Liver (tissue), 3 donors: ENCODE results near the gene OPN1SW.

Source experiments
- GABPA ChIP-seq, 2 donors: IDR thresholded peaks in 1 of 2; conservative IDR thresholded peaks in 1 of 2; 2 replicates each; pipeline ENCODE4 v1.6.1; 2016; ENCODE audit warnings: antibody characterized with exemption in 2 of 2, mild to moderate bottlenecking in 1 of 2, moderate library complexity in 1 of 2
- RXRA ChIP-seq, 2 donors: IDR thresholded peaks; 2 replicates each; pipeline ENCODE4 v1.6.1; 2017 to 2018; ENCODE audit warnings: antibody characterized with exemption in 2 of 2, mild to moderate bottlenecking in 1 of 2
- YY1 ChIP-seq: IDR thresholded peaks from 2 replicates; pipeline ENCODE4 v1.6.1; 2016; ENCODE audit warnings: antibody characterized with exemption, mild to moderate bottlenecking
- TF ChIP-seq, protein P1 (sequence below): fragments of 150-350 bp; IDR thresholded peaks from 2 replicates; pipeline ENCODE4 v1.5.1; 2017; ENCODE audit warnings: improper control_type of control experiment, low read depth, low read length; ENCODE audit not compliant: missing input control
- TF ChIP-seq, protein P2 (sequence below): IDR thresholded peaks from 2 replicates; pipeline ENCODE4 v1.6.1; 2016; ENCODE audit warnings: antibody characterized with exemption, mild to moderate bottlenecking
- TF ChIP-seq, protein P3 (sequence below): IDR thresholded peaks from 2 replicates; pipeline ENCODE4 v1.6.1; 2016; ENCODE audit warnings: antibody characterized with exemption
- donor health status: healthy.
- donor health status: healthy.

DNA sequence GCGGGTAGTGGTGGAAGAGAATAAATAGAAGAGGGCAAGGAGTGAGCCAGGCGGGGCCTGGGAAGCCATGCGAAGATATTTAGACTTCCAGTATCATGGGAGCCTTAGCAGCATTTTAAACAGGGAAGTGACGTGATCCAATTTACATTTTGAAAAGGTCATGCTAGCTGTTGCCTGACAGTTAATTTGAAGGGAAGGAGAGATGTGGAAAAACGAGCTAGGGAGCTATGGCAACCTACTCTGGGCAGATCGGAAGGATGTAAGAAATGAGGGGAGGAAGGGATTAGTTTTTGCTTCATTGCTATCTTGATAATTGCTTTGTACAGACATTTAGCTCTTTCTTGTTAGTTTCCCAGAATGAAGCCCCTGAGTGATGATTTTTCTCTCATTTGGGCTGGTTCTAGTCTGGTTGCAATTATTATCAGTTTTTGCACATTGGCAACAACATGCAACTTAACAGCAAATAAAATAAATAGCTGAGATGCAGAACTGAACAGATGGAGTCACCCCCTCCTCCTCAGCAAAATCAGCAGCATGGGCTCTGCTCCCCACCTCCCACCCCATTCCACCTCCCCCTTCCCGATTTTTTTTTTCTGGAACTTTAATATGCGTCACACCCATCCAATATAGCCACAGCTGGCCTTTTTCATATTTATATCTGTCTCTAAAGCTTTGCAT lies 49.4 kb downstream of the OPN1SW start:
- TF ChIP-seq, protein P1, sequence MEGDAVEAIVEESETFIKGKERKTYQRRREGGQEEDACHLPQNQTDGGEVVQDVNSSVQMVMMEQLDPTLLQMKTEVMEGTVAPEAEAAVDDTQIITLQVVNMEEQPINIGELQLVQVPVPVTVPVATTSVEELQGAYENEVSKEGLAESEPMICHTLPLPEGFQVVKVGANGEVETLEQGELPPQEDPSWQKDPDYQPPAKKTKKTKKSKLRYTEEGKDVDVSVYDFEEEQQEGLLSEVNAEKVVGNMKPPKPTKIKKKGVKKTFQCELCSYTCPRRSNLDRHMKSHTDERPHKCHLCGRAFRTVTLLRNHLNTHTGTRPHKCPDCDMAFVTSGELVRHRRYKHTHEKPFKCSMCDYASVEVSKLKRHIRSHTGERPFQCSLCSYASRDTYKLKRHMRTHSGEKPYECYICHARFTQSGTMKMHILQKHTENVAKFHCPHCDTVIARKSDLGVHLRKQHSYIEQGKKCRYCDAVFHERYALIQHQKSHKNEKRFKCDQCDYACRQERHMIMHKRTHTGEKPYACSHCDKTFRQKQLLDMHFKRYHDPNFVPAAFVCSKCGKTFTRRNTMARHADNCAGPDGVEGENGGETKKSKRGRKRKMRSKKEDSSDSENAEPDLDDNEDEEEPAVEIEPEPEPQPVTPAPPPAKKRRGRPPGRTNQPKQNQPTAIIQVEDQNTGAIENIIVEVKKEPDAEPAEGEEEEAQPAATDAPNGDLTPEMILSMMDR = no peak
- TF ChIP-seq, protein P2, sequence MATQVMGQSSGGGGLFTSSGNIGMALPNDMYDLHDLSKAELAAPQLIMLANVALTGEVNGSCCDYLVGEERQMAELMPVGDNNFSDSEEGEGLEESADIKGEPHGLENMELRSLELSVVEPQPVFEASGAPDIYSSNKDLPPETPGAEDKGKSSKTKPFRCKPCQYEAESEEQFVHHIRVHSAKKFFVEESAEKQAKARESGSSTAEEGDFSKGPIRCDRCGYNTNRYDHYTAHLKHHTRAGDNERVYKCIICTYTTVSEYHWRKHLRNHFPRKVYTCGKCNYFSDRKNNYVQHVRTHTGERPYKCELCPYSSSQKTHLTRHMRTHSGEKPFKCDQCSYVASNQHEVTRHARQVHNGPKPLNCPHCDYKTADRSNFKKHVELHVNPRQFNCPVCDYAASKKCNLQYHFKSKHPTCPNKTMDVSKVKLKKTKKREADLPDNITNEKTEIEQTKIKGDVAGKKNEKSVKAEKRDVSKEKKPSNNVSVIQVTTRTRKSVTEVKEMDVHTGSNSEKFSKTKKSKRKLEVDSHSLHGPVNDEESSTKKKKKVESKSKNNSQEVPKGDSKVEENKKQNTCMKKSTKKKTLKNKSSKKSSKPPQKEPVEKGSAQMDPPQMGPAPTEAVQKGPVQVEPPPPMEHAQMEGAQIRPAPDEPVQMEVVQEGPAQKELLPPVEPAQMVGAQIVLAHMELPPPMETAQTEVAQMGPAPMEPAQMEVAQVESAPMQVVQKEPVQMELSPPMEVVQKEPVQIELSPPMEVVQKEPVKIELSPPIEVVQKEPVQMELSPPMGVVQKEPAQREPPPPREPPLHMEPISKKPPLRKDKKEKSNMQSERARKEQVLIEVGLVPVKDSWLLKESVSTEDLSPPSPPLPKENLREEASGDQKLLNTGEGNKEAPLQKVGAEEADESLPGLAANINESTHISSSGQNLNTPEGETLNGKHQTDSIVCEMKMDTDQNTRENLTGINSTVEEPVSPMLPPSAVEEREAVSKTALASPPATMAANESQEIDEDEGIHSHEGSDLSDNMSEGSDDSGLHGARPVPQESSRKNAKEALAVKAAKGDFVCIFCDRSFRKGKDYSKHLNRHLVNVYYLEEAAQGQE = no peak
- TF ChIP-seq RXRA (IDR thresholded peaks at IDR 0.05) = no peak
- TF ChIP-seq YY1 = no peak
- TF ChIP-seq, protein P3, sequence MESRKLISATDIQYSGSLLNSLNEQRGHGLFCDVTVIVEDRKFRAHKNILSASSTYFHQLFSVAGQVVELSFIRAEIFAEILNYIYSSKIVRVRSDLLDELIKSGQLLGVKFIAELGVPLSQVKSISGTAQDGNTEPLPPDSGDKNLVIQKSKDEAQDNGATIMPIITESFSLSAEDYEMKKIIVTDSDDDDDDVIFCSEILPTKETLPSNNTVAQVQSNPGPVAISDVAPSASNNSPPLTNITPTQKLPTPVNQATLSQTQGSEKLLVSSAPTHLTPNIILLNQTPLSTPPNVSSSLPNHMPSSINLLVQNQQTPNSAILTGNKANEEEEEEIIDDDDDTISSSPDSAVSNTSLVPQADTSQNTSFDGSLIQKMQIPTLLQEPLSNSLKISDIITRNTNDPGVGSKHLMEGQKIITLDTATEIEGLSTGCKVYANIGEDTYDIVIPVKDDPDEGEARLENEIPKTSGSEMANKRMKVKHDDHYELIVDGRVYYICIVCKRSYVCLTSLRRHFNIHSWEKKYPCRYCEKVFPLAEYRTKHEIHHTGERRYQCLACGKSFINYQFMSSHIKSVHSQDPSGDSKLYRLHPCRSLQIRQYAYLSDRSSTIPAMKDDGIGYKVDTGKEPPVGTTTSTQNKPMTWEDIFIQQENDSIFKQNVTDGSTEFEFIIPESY = no peak
- no peak for TF ChIP-seq GABPA (IDR thresholded peaks at IDR 0.05 in 1 of 2, conservative IDR thresholded peaks at IDR 0.05 in 1 of 2)
